Vagina (tissue), 2 donors: ENCODE results near the gene BDH1. TPM values are rescaled to one million over a fixed set of nuclear protein-coding genes. Genes with fewer than 3 reads are reported as not detected.

Experiments
- DNase-seq, 2 donors: peaks; one replicate each; pipeline ENCODE4 v3.0.0-alpha.2; 2017; ENCODE audit errors: extremely low spot score in 2 of 2
- H3K27ac ChIP-seq: fragments of 200-600 bp; sonication (generic); one replicate; pipeline ENCODE4 v1.5.1; 2019
- H3K27me3 ChIP-seq: fragments of 200-600 bp; sonication (generic); one replicate; pipeline ENCODE4 v1.5.1; 2019
- H3K36me3 ChIP-seq, 2 donors: fragments of 200-600 bp; sonication (generic); one replicate each; pipeline ENCODE4 v1.5.1; 2017 to 2019
- H3K4me1 ChIP-seq: fragments of 200-600 bp; sonication (generic); one replicate; pipeline ENCODE4 v1.5.1; 2019
- H3K4me3 ChIP-seq, 2 donors: fragments of 200-600 bp; sonication (generic); 1 replicate in 1 of 2; 2 replicates in 1 of 2; pipeline ENCODE4 v1.5.1; 2016 to 2019
- H3K9me3 ChIP-seq: fragments of 200-600 bp; sonication (generic); one replicate; pipeline ENCODE4 v1.5.1; 2019
- CTCF ChIP-seq, 3 experiments: fragments of 450-650 bp in 2 of 3; fragments of 200-600 bp in 1 of 3; sonication (generic) in 1 of 3; IDR thresholded peaks; one replicate each; pipeline ENCODE4 v1.5.1; 2017 to 2019; ENCODE audit warnings: antibody characterized with exemption in 3 of 3, mild to moderate bottlenecking in 2 of 3, moderate library complexity in 2 of 3
- POLR2A ChIP-seq, 2 donors: fragments of 450-650 bp; IDR thresholded peaks; one replicate each; pipeline ENCODE4 v1.6.1; 2017; ENCODE audit warnings: antibody characterized with exemption in 2 of 2, mild to moderate bottlenecking in 2 of 2, moderate library complexity in 2 of 2
- POLR2AphosphoS5 ChIP-seq, 2 donors: sonication (generic); formaldehyde crosslinking; IDR thresholded peaks; one replicate each; pipeline ENCODE4 v1.9.0; 2017; ENCODE audit warnings: antibody characterized with exemption in 2 of 2, mild to moderate bottlenecking in 2 of 2, low read depth in 1 of 2; ENCODE audit not compliant: insufficient read depth in 1 of 2
- intact Hi-C: fragments of 100-400 bp; cut with DNase I; formaldehyde crosslinking; loops from one replicate; pipeline ENCODE4 v1.15.1; 2023
- total RNA-seq: library from RNA; depleted of rRNA; stranded (reverse); fragments of >200 nt; gene quantifications from one replicate; pipeline ENCODE4 v1.2.3, GENCODE V29; 2016

The BDH1 gene
- total RNA-seq, 1 donor from 2014 or later = 30.2 TPM

GRCh38 chr3:197586181-197586580 is 30.4 kb upstream of the BDH1 start:
- TF ChIP-seq POLR2AphosphoS5 (IDR thresholded peaks at IDR 0.05; ENCODE audit: insufficient read depth in 1 of 2, low read depth in 1 of 2) (no peak), CTCF (IDR thresholded peaks at IDR 0.05) (no peak), POLR2A (IDR thresholded peaks at IDR 0.05) (no peak)
- no peaks in the 10 kb centered on the region for H3K36me3 ChIP-seq
- H3K4me3 ChIP-seq = no peak overlapping the region
- no peak overlapping the region for H3K27ac ChIP-seq
- H3K4me1 ChIP-seq = no peaks in the 10 kb centered on the region
- intact Hi-C loops = no loop called here
- no peaks in the 10 kb centered on the region for H3K9me3 ChIP-seq
- no peak for DNase-seq
- H3K27me3 ChIP-seq = no peaks in the 10 kb centered on the region

- Histone ChIP-seq H3K27ac (no peak overlapping the region), H3K4me3 (no peak overlapping the region), H3K4me1 (no peaks in the 10 kb centered on the region), H3K27me3 (no peaks in the 10 kb centered on the region), H3K9me3 (no peaks in the 10 kb centered on the region), H3K36me3 (no peaks in the 10 kb centered on the region)
- no peak for TF ChIP-seq POLR2A (IDR thresholded peaks at IDR 0.05)
- TF ChIP-seq CTCF (IDR thresholded peaks at IDR 0.05) = no peak
- no peak for TF ChIP-seq POLR2AphosphoS5 (IDR thresholded peaks at IDR 0.05; ENCODE audit: insufficient read depth in 1 of 2, low read depth in 1 of 2)
- no peak for DNase-seq
- intact Hi-C loops = no loop called here
These were observed 29.0 kb upstream of the BDH1 start for GRCh38 chr3:197584733-197585132.

GRCh38 chr3:197583371-197583770 is 27.6 kb upstream of the BDH1 start:
- TF ChIP-seq POLR2AphosphoS5 (IDR thresholded peaks at IDR 0.05; ENCODE audit: insufficient read depth in 1 of 2, low read depth in 1 of 2) (no peak), CTCF (IDR thresholded peaks at IDR 0.05) (no peak), POLR2A (IDR thresholded peaks at IDR 0.05) (no peak)
- H3K36me3 ChIP-seq = no peaks in the 10 kb centered on the region
- H3K27ac ChIP-seq = no peak overlapping the region
- no peaks in the 10 kb centered on the region for H3K9me3 ChIP-seq
- H3K4me3 ChIP-seq = no peak overlapping the region
- no peaks in the 10 kb centered on the region for H3K4me1 ChIP-seq
- DNase-seq = no peak
- H3K27me3 ChIP-seq = no peaks in the 10 kb centered on the region
- intact Hi-C loops = no loop called here

- Histone ChIP-seq H3K27ac (no peak overlapping the region), H3K9me3 (no peaks in the 10 kb centered on the region), H3K4me1 (no peaks in the 10 kb centered on the region), H3K27me3 (no peaks in the 10 kb centered on the region), H3K36me3 (no peaks in the 10 kb centered on the region), H3K4me3 (no peak overlapping the region)
- no peak for DNase-seq
- TF ChIP-seq CTCF (IDR thresholded peaks at IDR 0.05) (no peak), POLR2A (IDR thresholded peaks at IDR 0.05) (no peak), POLR2AphosphoS5 (IDR thresholded peaks at IDR 0.05; ENCODE audit: insufficient read depth in 1 of 2, low read depth in 1 of 2) (no peak)
- intact Hi-C loops = no loop called here
These were observed 24.5 kb upstream of the BDH1 start for GRCh38 chr3:197580253-197580691.

GRCh38 chr3:197578376-197578775 is 22.6 kb upstream of the BDH1 start:
- Histone ChIP-seq H3K36me3 (no peaks in the 10 kb centered on the region), H3K4me3 (no peak overlapping the region), H3K9me3 (no peaks in the 10 kb centered on the region), H3K27me3 (no peaks in the 10 kb centered on the region), H3K27ac (no peak overlapping the region), H3K4me1 (no peaks in the 10 kb centered on the region)
- intact Hi-C loops = no loop called here
- TF ChIP-seq POLR2AphosphoS5 (IDR thresholded peaks at IDR 0.05; ENCODE audit: insufficient read depth in 1 of 2, low read depth in 1 of 2) (no peak), CTCF (IDR thresholded peaks at IDR 0.05) (no peak), POLR2A (IDR thresholded peaks at IDR 0.05) (no peak)
- DNase-seq = no peak
